HCT116 (cell line): ENCODE data around the gene TTBK1. TPM values are rescaled to one million over a fixed set of nuclear protein-coding genes. Genes with fewer than 3 reads are reported as not detected.

ENCODE experiments used
- ATAC-seq: fragments of 200-7000 bp; cut with Tn5 transposase; 2 replicates; pipeline ENCODE4 v1.9.1; 2020; ENCODE audit warnings: mild to moderate bottlenecking, moderate library complexity
- BruUV-seq: library from RNA; stranded (reverse); fragments of 400-500 nt; replicated peaks from 2 replicates; lab custom pipeline; 2021; lab: Mats Ljungman, UMichigan
- CTCF ChIA-PET: fragments of 300-600 bp; sonication (Branson Sonifier 250); formaldehyde crosslinking; loops from one replicate; lab custom pipeline; 2021; ENCODE audit warnings: antibody characterized with exemption; lab: Charles Lee
- POLR2A ChIA-PET: fragments of 300-600, 350-600 bp; sonication (Branson Sonifier 250); formaldehyde crosslinking; loops from one replicate; lab custom pipeline; 2021; ENCODE audit warnings: antibody characterized with exemption; lab: Charles Lee
- RAD21 ChIA-PET, 2 experiments: fragments of 300-600 bp; sonication (Branson Sonifier 250); formaldehyde crosslinking; loops; one replicate each; lab custom pipeline; 2023; ENCODE audit warnings: low total read pairs in 2 of 2; ENCODE audit not compliant: uncharacterized antibody in 2 of 2, unreplicated experiment in 2 of 2, low non-redundant PET in 1 of 2; lab: Charles Lee
- DNase-seq: peaks from one replicate; pipeline ENCODE4 v3.0.0-alpha.2; 2010; ENCODE audit warnings: low read depth, low spot score
- H2AFZ ChIP-seq: fragments of 200-600 bp; shearing (Covaris generic), sonication (generic); 2 replicates; pipeline ENCODE4 v1.6.1; 2017; ENCODE audit warnings: low read depth, mixed run types, mixed read lengths, antibody characterized with exemption, low read length; ENCODE audit not compliant: poor library complexity, severe bottlenecking
- H3K27ac ChIP-seq: 2 replicates; pipeline ENCODE4 v1.5.1; 2012; ENCODE audit warnings: low read depth, low read length
- H3K27me3 ChIP-seq: fragments of 200-600 bp; sonication (generic); 2 replicates; pipeline ENCODE4 v1.6.1; 2016; ENCODE audit warnings: mixed run types, low read length, mixed read lengths; ENCODE audit not compliant: insufficient read depth
- H3K36me3 ChIP-seq, 2 experiments: fragments of 200-500 bp in 1 of 2; fragments of 200-600 bp in 1 of 2; sonication (Bioruptor generic) in 1 of 2; sonication (generic) in 1 of 2; 2 replicates each; pipeline versions ENCODE4 v1.5.1 to v1.6.1; 2014 to 2016; ENCODE audit warnings: low read length in 2 of 2, inconsistent platforms in 1 of 2, mixed read lengths in 1 of 2, mixed run types in 1 of 2; ENCODE audit not compliant: insufficient read depth in 2 of 2, control insufficient read depth in 1 of 2
- H3K4me1 ChIP-seq, 2 experiments: fragments of 200-600 bp in 1 of 2; sonication (generic) in 1 of 2; 2 replicates each; pipeline versions ENCODE4 v1.5.1 to v1.6.1; 2012 to 2017; ENCODE audit warnings: low read length in 2 of 2, inconsistent platforms in 1 of 2, mild to moderate bottlenecking in 1 of 2, mixed read lengths in 1 of 2, mixed run types in 1 of 2, moderate library complexity in 1 of 2; ENCODE audit not compliant: insufficient read depth in 2 of 2, control insufficient read depth in 1 of 2
- H3K4me2 ChIP-seq: fragments of 200-600 bp; sonication (generic); 2 replicates; pipeline ENCODE4 v1.6.1; 2017; ENCODE audit warnings: mixed run types, low read length, mixed read lengths
- H3K4me3 ChIP-seq, 2 experiments: fragments of 200-600 bp in 1 of 2; sonication (generic) in 1 of 2; replicated peaks in 1 of 2; 2 replicates each; pipeline ENCODE4 v1.5.1; 2011 to 2016; ENCODE audit warnings: low read length in 2 of 2, control low read depth in 1 of 2, low read depth in 1 of 2, mild to moderate bottlenecking in 1 of 2, mixed read lengths in 1 of 2, mixed run types in 1 of 2
- H3K79me2 ChIP-seq: fragments of 200-600 bp; sonication (generic); 2 replicates; pipeline ENCODE4 v1.6.1; 2017; ENCODE audit warnings: mild to moderate bottlenecking, mixed run types, low read length, moderate library complexity, mixed read lengths; ENCODE audit not compliant: insufficient read depth
- H3K9ac ChIP-seq: fragments of 200-600 bp; sonication (generic); 2 replicates; pipeline ENCODE4 v1.6.1; 2016; ENCODE audit warnings: low read length, mixed read lengths
- H3K9me2 ChIP-seq: fragments of 200-600 bp; sonication (generic), shearing (Covaris generic); 2 replicates; pipeline ENCODE4 v1.6.1; 2017; ENCODE audit warnings: mixed run types, mild to moderate bottlenecking, moderate library complexity; ENCODE audit not compliant: insufficient read depth
- H3K9me3 ChIP-seq, 2 experiments: fragments of 200-500 bp in 1 of 2; fragments of 200-600 bp in 1 of 2; sonication (Bioruptor generic) in 1 of 2; sonication (generic) in 1 of 2; 2 replicates each; pipeline ENCODE4 v1.6.1; 2014 to 2017; ENCODE audit warnings: low read length in 2 of 2, mixed read lengths in 2 of 2, inconsistent platforms in 1 of 2, low read depth in 1 of 2, mild to moderate bottlenecking in 1 of 2, mixed run types in 1 of 2, moderate library complexity in 1 of 2; ENCODE audit not compliant: control insufficient read depth in 1 of 2, insufficient read depth in 1 of 2
- H4K20me1 ChIP-seq: fragments of 200-600 bp; sonication (generic), shearing (Covaris generic); 2 replicates; pipeline ENCODE4 v1.6.1; 2017; ENCODE audit warnings: mixed run types, mild to moderate bottlenecking, moderate library complexity; ENCODE audit not compliant: insufficient read depth
- ELF1 ChIP-seq: IDR thresholded peaks from 2 replicates; pipeline ENCODE4 v1.6.1; 2012; ENCODE audit warnings: low read depth, borderline replicate concordance
- FOSL1 ChIP-seq: IDR thresholded peaks from 2 replicates; pipeline ENCODE4 v1.6.1; 2012; ENCODE audit warnings: low read depth
- JUND ChIP-seq: IDR thresholded peaks from 2 replicates; pipeline ENCODE4 v1.6.1; 2012
- REST ChIP-seq: IDR thresholded peaks from 2 replicates; pipeline ENCODE4 v1.6.1; 2012; ENCODE audit warnings: low read depth
- ZBTB33 ChIP-seq: IDR thresholded peaks from 2 replicates; pipeline ENCODE4 v1.6.1; 2011; ENCODE audit warnings: mild to moderate bottlenecking, low read length, moderate library complexity; ENCODE audit not compliant: insufficient replicate concordance; ENCODE audit errors: extremely low read depth
- intact Hi-C: fragments of 100-400 bp; cut with micrococcal nuclease; formaldehyde crosslinking; loops from 2 replicates; pipeline ENCODE4 v1.10.0; 2022
- total RNA-seq: library from RNA; stranded (reverse); gene quantifications from one replicate; pipeline ENCODE4 v1.2.1, GENCODE V29; 2021; ENCODE audit not compliant: unreplicated experiment

The TTBK1 gene
- total RNA-seq, 1 experiment from 2014 or later = not detected

GRCh38 chr6:43239054-43239453, 4.2 kb upstream of the TTBK1 start:
- Histone ChIP-seq H3K79me2 (no peaks in the 10 kb centered on the region), H3K36me3 (no peaks in the 10 kb centered on the region), H3K27ac (no peak overlapping the region), H3K9me3 (no peaks in the 10 kb centered on the region), H2AFZ (no peak overlapping the region), H3K4me3 (no peak overlapping the region), H3K4me1 (no peaks in the 10 kb centered on the region), H4K20me1 (no peaks in the 10 kb centered on the region), H3K27me3 (no peaks in the 10 kb centered on the region), H3K9ac (no peak overlapping the region), H3K4me2 (no peak overlapping the region), H3K9me2 (no peaks in the 10 kb centered on the region)
- no TSS peak for BruUV-seq
- TF ChIP-seq ELF1 (no peak), FOSL1 (no peak), ZBTB33 (no peak), JUND (no peak), REST (no peak)
- RAD21 ChIA-PET = interaction anchor here in 1 of 2 experiments (0.7 kb wide), 1 partner anchor 151 kb away, joined by 3 read pairs; no protein-coding TSS in a partner anchor
- intact Hi-C loops = no loop called here
- ATAC-seq (no peak), DNase-seq (no peak)
- POLR2A ChIA-PET = interaction anchor here (0.7 kb wide), 1 partner anchor 9 kb away, joined by 3 read pairs; no protein-coding TSS in a partner anchor
- CTCF ChIA-PET = interaction anchor here (1.3 kb wide), 1 partner anchor 10 kb away, joined by 7 read pairs; the partner anchor contains the start of gene DNPH1
